OCI-LY3 (cell line): Measurements from ENCODE around the gene RELL2.
A peak's percentile ranks its signal among the peaks of the same experiment; 100 is the strongest.

Experiments
- H2AFZ ChIP-seq: fragments of 200-600, 300-600 bp; shearing (Covaris generic); 2 replicates; pipeline ENCODE4 v1.6.0; 2014; ENCODE audit warnings: antibody characterized with exemption, low read depth, low read length
- H3K27ac ChIP-seq: fragments of 200-600, 300-600 bp; sonication (generic); 2 replicates; pipeline ENCODE4 v1.5.1; 2014; ENCODE audit warnings: mild to moderate bottlenecking, low read length, moderate library complexity, mixed read lengths
- H3K27me3 ChIP-seq: fragments of 200-600, 300-600 bp; sonication (generic); 2 replicates; pipeline ENCODE4 v1.6.1; 2014; ENCODE audit warnings: low read depth, low read length, mixed read lengths
- H3K36me3 ChIP-seq: fragments of 200-600, 300-600 bp; sonication (generic); replicated peaks from 2 replicates; pipeline ENCODE3; 2014; ENCODE audit warnings: low read depth, low read length, mixed read lengths
- H3K4me1 ChIP-seq: fragments of 300-600, 200-600 bp; sonication (generic); 2 replicates; pipeline ENCODE4 v1.6.1; 2014; ENCODE audit warnings: low read length, mixed read lengths
- H3K4me2 ChIP-seq: fragments of 200-600, 300-600 bp; sonication (generic); 2 replicates; pipeline ENCODE4 v1.6.1; 2014; ENCODE audit warnings: low read length, mixed read lengths
- H3K4me3 ChIP-seq: fragments of 300-600, 200-600 bp; sonication (generic); 2 replicates; pipeline ENCODE4 v1.5.1; 2014; ENCODE audit warnings: antibody characterized with exemption, mild to moderate bottlenecking, low read length, moderate library complexity
- H3K79me2 ChIP-seq: fragments of 300-600, 200-600 bp; shearing (Covaris generic); 2 replicates; pipeline ENCODE4 v1.6.1; 2014; ENCODE audit warnings: mild to moderate bottlenecking, low read length, mixed read lengths
- H3K9ac ChIP-seq: fragments of 300-600, 200-600 bp; shearing (Covaris generic); 2 replicates; pipeline ENCODE4 v1.6.0; 2014; ENCODE audit warnings: mild to moderate bottlenecking, low read length, moderate library complexity
- H3K9me3 ChIP-seq: fragments of 200-600, 300-600 bp; shearing (Covaris generic); 2 replicates; pipeline ENCODE4 v1.6.1; 2014; ENCODE audit warnings: low read length, mixed read lengths; ENCODE audit not compliant: insufficient read depth
- H4K20me1 ChIP-seq: fragments of 200-600, 300-600 bp; sonication (generic); 2 replicates; pipeline ENCODE4 v1.6.1; 2016; ENCODE audit warnings: low read length, mixed read lengths; ENCODE audit not compliant: insufficient read depth
- EZH2phosphoT487 ChIP-seq: fragments of 200-600 bp; shearing (Covaris generic); IDR thresholded peaks from 2 replicates; pipeline ENCODE4 v1.6.1; 2018; ENCODE audit warnings: antibody characterized with exemption, mixed run types, low read depth
- TF ChIP-seq, protein P1 (sequence below): fragments of 200-600, 300-600 bp; sonication (generic); IDR thresholded peaks from 2 replicates; pipeline ENCODE4 v1.5.1; 2014; ENCODE audit warnings: antibody characterized with exemption, low read length, low read depth

RELL2 gene

DNA sequence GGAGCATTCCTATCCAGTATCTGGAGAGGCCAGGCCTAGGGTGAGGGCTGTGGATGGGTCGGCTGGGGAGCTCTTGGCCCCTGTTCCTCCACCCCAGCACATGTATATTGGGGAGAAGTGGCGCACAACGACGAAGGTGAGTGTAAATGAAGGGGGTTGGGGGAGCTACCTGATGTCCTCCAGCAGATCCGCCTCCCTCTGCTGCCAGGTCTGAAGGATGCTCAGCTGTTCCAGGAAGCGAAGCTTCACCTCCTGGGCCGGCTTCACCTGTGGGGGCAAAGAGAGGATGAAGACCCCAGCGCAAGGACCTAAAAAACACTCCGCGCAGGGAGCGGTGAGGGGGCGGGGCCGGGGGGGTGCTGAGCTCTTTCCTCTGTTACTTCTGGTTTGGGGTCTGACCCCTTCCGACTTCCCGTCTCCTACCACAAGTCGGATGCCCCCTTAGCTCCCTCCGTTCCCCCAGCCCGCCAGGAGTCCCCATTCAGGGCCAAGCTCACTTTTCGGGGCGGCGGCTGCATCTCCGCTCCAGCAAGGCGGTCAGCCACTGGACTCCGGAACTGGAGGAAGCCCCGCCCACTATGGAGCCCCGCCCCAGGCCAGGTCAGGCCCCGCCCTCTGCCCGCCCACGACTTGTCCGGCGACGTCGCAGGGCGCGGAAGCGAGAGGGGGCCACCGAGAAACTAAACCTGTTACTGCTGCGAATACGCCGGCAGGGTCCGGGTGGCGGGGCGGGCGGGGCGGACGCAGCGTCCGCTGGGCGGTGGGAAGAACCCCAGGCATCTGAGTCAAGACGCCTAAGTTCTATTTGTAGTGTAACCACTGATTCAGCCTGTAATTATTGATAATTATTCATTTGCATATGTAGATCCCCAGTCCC lies 14.3 kb downstream of the RELL2 start, which contains the start of gene FCHSD1:
Gene FCHSD1 (minus strand): TSS at position 568 of the 877 bp plus-strand sequence. CDS start 50 bp downstream, at position 518.
- TF ChIP-seq, protein P1, sequence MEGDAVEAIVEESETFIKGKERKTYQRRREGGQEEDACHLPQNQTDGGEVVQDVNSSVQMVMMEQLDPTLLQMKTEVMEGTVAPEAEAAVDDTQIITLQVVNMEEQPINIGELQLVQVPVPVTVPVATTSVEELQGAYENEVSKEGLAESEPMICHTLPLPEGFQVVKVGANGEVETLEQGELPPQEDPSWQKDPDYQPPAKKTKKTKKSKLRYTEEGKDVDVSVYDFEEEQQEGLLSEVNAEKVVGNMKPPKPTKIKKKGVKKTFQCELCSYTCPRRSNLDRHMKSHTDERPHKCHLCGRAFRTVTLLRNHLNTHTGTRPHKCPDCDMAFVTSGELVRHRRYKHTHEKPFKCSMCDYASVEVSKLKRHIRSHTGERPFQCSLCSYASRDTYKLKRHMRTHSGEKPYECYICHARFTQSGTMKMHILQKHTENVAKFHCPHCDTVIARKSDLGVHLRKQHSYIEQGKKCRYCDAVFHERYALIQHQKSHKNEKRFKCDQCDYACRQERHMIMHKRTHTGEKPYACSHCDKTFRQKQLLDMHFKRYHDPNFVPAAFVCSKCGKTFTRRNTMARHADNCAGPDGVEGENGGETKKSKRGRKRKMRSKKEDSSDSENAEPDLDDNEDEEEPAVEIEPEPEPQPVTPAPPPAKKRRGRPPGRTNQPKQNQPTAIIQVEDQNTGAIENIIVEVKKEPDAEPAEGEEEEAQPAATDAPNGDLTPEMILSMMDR: no peak
- no peak for TF ChIP-seq EZH2phosphoT487
- Histone ChIP-seq H3K27ac (no peak within 1 kb of the TSS), H2AFZ (peak within 1 kb of the TSS; percentile 47; the same call in 1 of the 2 replicates), H3K9ac (peak within 1 kb of the TSS; percentile 63), H3K4me3 (peak within 1 kb of the TSS; percentile 90), H4K20me1 (no peaks in the 10 kb centered on the region), H3K27me3 (no peaks in the 10 kb centered on the region), H3K4me1 (peaks cover 4% of the 10 kb centered on the region), H3K4me2 (peak within 1 kb of the TSS; percentile 92), H3K79me2 (no peaks in the 10 kb centered on the region), H3K9me3 (no peaks in the 10 kb centered on the region), H3K36me3 (no peaks in the 10 kb centered on the region)

GRCh38 chr5:141651728-141652105 lies 14.9 kb downstream of the RELL2 start:
- no peaks in the 10 kb centered on the region for H4K20me1 ChIP-seq
- peak overlapping the region; percentile 63 for H3K9ac ChIP-seq
- peaks cover 4% of the 10 kb centered on the region for H3K4me1 ChIP-seq
- H2AFZ ChIP-seq: peak overlapping the region; percentile 47; the same call in 1 of the 2 replicates
- no peaks in the 10 kb centered on the region for H3K36me3 ChIP-seq
- H3K79me2 ChIP-seq: no peaks in the 10 kb centered on the region
- peak overlapping the region; percentile 90 for H3K4me3 ChIP-seq
- no peak overlapping the region for H3K27ac ChIP-seq
- H3K9me3 ChIP-seq: no peaks in the 10 kb centered on the region
- TF ChIP-seq EZH2phosphoT487: no peak
- TF ChIP-seq, protein P1: no peak
- H3K27me3 ChIP-seq: no peaks in the 10 kb centered on the region
- peak overlapping the region; percentile 92 for H3K4me2 ChIP-seq

DNA sequence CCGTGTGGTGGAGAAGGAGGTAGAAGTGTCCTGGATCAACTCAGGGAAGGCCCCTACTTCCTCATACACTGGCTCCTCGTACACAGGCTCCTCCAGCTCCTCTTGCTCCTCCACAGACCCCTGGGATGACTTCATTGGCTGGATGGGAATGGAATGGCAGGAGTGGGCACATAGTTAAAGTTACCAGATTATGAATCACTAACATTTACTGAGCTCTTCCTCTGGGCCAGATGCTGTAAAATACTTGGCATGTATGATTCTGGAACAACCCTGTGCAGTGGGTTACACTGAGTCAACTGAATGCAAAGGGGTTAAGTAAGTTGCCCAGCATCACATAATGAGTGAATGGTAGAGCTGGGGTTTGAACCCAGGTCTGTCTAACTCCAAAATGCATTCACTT lies 17.5 kb downstream of the RELL2 start:
- H4K20me1 ChIP-seq: no peaks in the 10 kb centered on the region
- H3K27me3 ChIP-seq: no peaks in the 10 kb centered on the region
- H3K27ac ChIP-seq: no peak overlapping the region
- no peak overlapping the region for H3K4me3 ChIP-seq
- H3K9ac ChIP-seq: no peak overlapping the region
- H2AFZ ChIP-seq: no peak overlapping the region
- TF ChIP-seq, protein P1: no peak
- H3K9me3 ChIP-seq: no peaks in the 10 kb centered on the region
- peaks cover 4% of the 10 kb centered on the region for H3K4me1 ChIP-seq
- H3K79me2 ChIP-seq: no peaks in the 10 kb centered on the region
- no peaks in the 10 kb centered on the region for H3K36me3 ChIP-seq
- H3K4me2 ChIP-seq: no peak overlapping the region

GRCh38 chr5:141655020-141655419 lies 18.2 kb downstream of the RELL2 start:
- TF ChIP-seq EZH2phosphoT487: no peak
- TF ChIP-seq, protein P1: no peak
- Histone ChIP-seq H3K9ac (no peak overlapping the region), H3K4me1 (peaks cover 4% of the 10 kb centered on the region), H3K79me2 (no peaks in the 10 kb centered on the region), H4K20me1 (no peaks in the 10 kb centered on the region), H3K27ac (no peak overlapping the region), H2AFZ (no peak overlapping the region), H3K4me2 (no peak overlapping the region), H3K27me3 (no peaks in the 10 kb centered on the region), H3K9me3 (no peaks in the 10 kb centered on the region), H3K4me3 (no peak overlapping the region), H3K36me3 (no peaks in the 10 kb centered on the region)
